SK-N-SH treated with all-trans-retinoic acid at 6 μM for 48 hours (cell line): Measurements from ENCODE around the gene PDIK1L.

Experiments used
- ARNTL ChIP-seq: fragments of 450-650 bp; formaldehyde crosslinking; IDR thresholded peaks from 2 replicates; pipeline ENCODE4 v1.5.0; 2020; ENCODE audit warnings: low read depth, mild to moderate bottlenecking, moderate library complexity, borderline replicate concordance
- CREB5 ChIP-seq: fragments of 250-450 bp; sonication (Bioruptor Pico); IDR thresholded peaks from 2 replicates; pipeline ENCODE4 v1.5.1; 2020; ENCODE audit warnings: low read depth, mild to moderate bottlenecking, moderate library complexity
- GLIS3 ChIP-seq: fragments of 250-450 bp; sonication (Bioruptor Pico); IDR thresholded peaks from 2 replicates; pipeline ENCODE4 v1.5.0; 2020; ENCODE audit warnings: mild to moderate bottlenecking, moderate library complexity
- OSR1 ChIP-seq: fragments of 250-450 bp; sonication (Bioruptor Pico); IDR thresholded peaks from 2 replicates; pipeline ENCODE4 v1.8.0; 2022; ENCODE audit warnings: moderate library complexity, mild to moderate bottlenecking, inconsistent platforms
- PATZ1 ChIP-seq: fragments of 250-450 bp; sonication (Bioruptor Pico); IDR thresholded peaks from 2 replicates; pipeline ENCODE4 v1.8.0; 2020; ENCODE audit warnings: mild to moderate bottlenecking, moderate library complexity, borderline replicate concordance
- POU6F1 ChIP-seq: fragments of 250-450 bp; sonication (Bioruptor Pico); IDR thresholded peaks from 2 replicates; pipeline ENCODE4 v1.8.0; 2021; ENCODE audit warnings: low read depth, mild to moderate bottlenecking, moderate library complexity, borderline replicate concordance
- PPARA ChIP-seq: fragments of 250-450 bp; sonication (Bioruptor Pico); IDR thresholded peaks from 2 replicates; pipeline ENCODE4 v1.5.0; 2020; ENCODE audit warnings: mild to moderate bottlenecking, borderline replicate concordance
- RARB ChIP-seq: fragments of 250-450 bp; sonication (Bioruptor Pico); IDR thresholded peaks from 2 replicates; pipeline ENCODE4 v1.8.0; 2021; ENCODE audit warnings: mild to moderate bottlenecking, moderate library complexity
- TCF4 ChIP-seq: fragments of 250-450 bp; sonication (Bioruptor Pico); IDR thresholded peaks from 2 replicates; pipeline ENCODE4 v1.8.0; 2021; ENCODE audit warnings: mild to moderate bottlenecking, moderate library complexity, borderline replicate concordance
- TSHZ2 ChIP-seq: fragments of 250-450 bp; sonication (Bioruptor Pico); IDR thresholded peaks from 2 replicates; pipeline ENCODE4 v1.5.0; 2020; ENCODE audit warnings: mild to moderate bottlenecking, moderate library complexity
- ZC3H10 ChIP-seq: fragments of 250-450 bp; sonication (Bioruptor Pico); IDR thresholded peaks from 2 replicates; pipeline ENCODE4 v1.5.1; 2021; ENCODE audit warnings: mild to moderate bottlenecking, moderate library complexity
- ZFP30 ChIP-seq: fragments of 450-650 bp; formaldehyde crosslinking; IDR thresholded peaks from 2 replicates; pipeline ENCODE4 v1.5.0; 2022; ENCODE audit warnings: mild to moderate bottlenecking, moderate library complexity
- ZNF70 ChIP-seq: fragments of 450-650 bp; formaldehyde crosslinking; IDR thresholded peaks from 2 replicates; pipeline ENCODE4 v1.5.0; 2020; ENCODE audit warnings: mild to moderate bottlenecking, moderate library complexity

GRCh38 chr1:26145041-26145959 is 33.7 kb downstream of the PDIK1L start:
- TF ChIP-seq ZFP30 (CRISPR knock-in tag): no peak
- no peak for TF ChIP-seq ARNTL (CRISPR knock-in tag)
- TF ChIP-seq ZC3H10 (CRISPR knock-in tag): no peak
- TF ChIP-seq PPARA (CRISPR knock-in tag): no peak
- TF ChIP-seq GLIS3: no peak
- TF ChIP-seq PATZ1 (CRISPR knock-in tag): no peak
- TF ChIP-seq ZNF70 (CRISPR knock-in tag): no peak
- TF ChIP-seq TSHZ2 (CRISPR knock-in tag): no peak
- TF ChIP-seq RARB (CRISPR knock-in tag): no peak
- no peak for TF ChIP-seq TCF4
- TF ChIP-seq OSR1 (CRISPR knock-in tag): no peak
- TF ChIP-seq CREB5: no peak
- no peak for TF ChIP-seq POU6F1 (CRISPR knock-in tag)
